Neural cell (in vitro differentiated cells): ENCODE measurements around the gene TMEM79. TPM values are rescaled to one million over a fixed set of nuclear protein-coding genes. Genes with fewer than 3 reads are reported as not detected.

Experiments
- H2AFZ ChIP-seq: fragments of 200-600, 300-800 bp; sonication (generic), shearing (Covaris generic); 2 replicates; pipeline ENCODE4 v1.6.0; 2014; ENCODE audit warnings: low read depth, mild to moderate bottlenecking, antibody characterized with exemption, low read length, moderate library complexity
- H3F3A ChIP-seq: fragments of 200-600 bp; shearing (Covaris generic); 2 replicates; pipeline ENCODE4 v1.6.1; 2016; ENCODE audit warnings: mild to moderate bottlenecking, moderate library complexity, mixed read lengths, antibody characterized with exemption, low read length; ENCODE audit not compliant: insufficient read depth, poor library complexity, severe bottlenecking
- H3K27ac ChIP-seq: fragments of 200-600, 300-800 bp; sonication (generic), shearing (Covaris generic); 2 replicates; pipeline ENCODE4 v1.5.1; 2014; ENCODE audit warnings: mild to moderate bottlenecking, low read length, moderate library complexity
- H3K27me3 ChIP-seq: fragments of 300-800, 200-600 bp; sonication (generic), shearing (Covaris generic); 2 replicates; pipeline ENCODE4 v1.6.0; 2014; ENCODE audit warnings: mild to moderate bottlenecking, low read depth, low read length, moderate library complexity; ENCODE audit not compliant: insufficient read depth
- H3K36me3 ChIP-seq: fragments of 300-800, 200-600 bp; sonication (generic), shearing (Covaris generic); 2 replicates; pipeline ENCODE4 v1.5.1; 2014; ENCODE audit warnings: mild to moderate bottlenecking, antibody characterized with exemption, low read length, moderate library complexity; ENCODE audit not compliant: insufficient read depth
- H3K4me2 ChIP-seq: fragments of 300-800, 200-600 bp; sonication (generic), shearing (Covaris generic); 2 replicates; pipeline ENCODE4 v1.6.0; 2014; ENCODE audit warnings: mild to moderate bottlenecking, low read length
- H3K4me3 ChIP-seq: fragments of 300-800, 200-600 bp; sonication (generic), shearing (Covaris generic); 2 replicates; pipeline ENCODE4 v1.5.1; 2014; ENCODE audit warnings: mild to moderate bottlenecking, low read length, moderate library complexity
- H3K79me2 ChIP-seq: fragments of 200-600 bp; shearing (Covaris generic); replicated peaks from 2 replicates; pipeline ENCODE4 v1.6.0; 2014; ENCODE audit warnings: mild to moderate bottlenecking, low read length, moderate library complexity; ENCODE audit not compliant: insufficient read depth
- H3K9ac ChIP-seq: fragments of 300-800, 200-600 bp; sonication (generic), shearing (Covaris generic); 2 replicates; pipeline ENCODE4 v1.6.1; 2016; ENCODE audit warnings: mild to moderate bottlenecking, low read length, mixed read lengths
- H3K9me2 ChIP-seq: fragments of 200-600 bp; shearing (Covaris generic); 2 replicates; pipeline ENCODE4 v1.6.1; 2016; ENCODE audit warnings: mild to moderate bottlenecking, low read length, mixed read lengths; ENCODE audit not compliant: insufficient read depth
- H3K9me3 ChIP-seq: fragments of 200-600, 300-800 bp; sonication (generic), shearing (Covaris generic); 2 replicates; pipeline ENCODE4 v1.6.1; 2016; ENCODE audit warnings: mild to moderate bottlenecking, mixed run types, low read length, moderate library complexity, mixed read lengths
- H4K20me1 ChIP-seq: fragments of 200-600 bp; shearing (Covaris generic); 2 replicates; pipeline ENCODE4 v1.6.1; 2016; ENCODE audit warnings: mild to moderate bottlenecking, mixed run types; ENCODE audit not compliant: insufficient read depth
- CTCF ChIP-seq: fragments of 450-650 bp; IDR thresholded peaks from 2 replicates; pipeline ENCODE4 v1.5.1; 2014; ENCODE audit warnings: antibody characterized with exemption, mild to moderate bottlenecking, moderate library complexity; ENCODE audit not compliant: poor library complexity, severe bottlenecking
- EP300 ChIP-seq: fragments of 450-650 bp; conservative IDR thresholded peaks from 2 replicates; pipeline ENCODE4 v1.6.1; 2014; ENCODE audit warnings: antibody characterized with exemption, mild to moderate bottlenecking, moderate library complexity; ENCODE audit not compliant: poor library complexity, severe bottlenecking
- EZH2 ChIP-seq: fragments of 200-600, 300-800 bp; shearing (Covaris generic), sonication (generic); IDR thresholded peaks from 2 replicates; pipeline ENCODE4 v1.6.1; 2014; ENCODE audit warnings: antibody characterized with exemption, low read length, borderline replicate concordance, mild to moderate bottlenecking; ENCODE audit not compliant: insufficient read depth, poor library complexity, severe bottlenecking
- MXI1 ChIP-seq: fragments of 450-650 bp; conservative IDR thresholded peaks from 2 replicates; pipeline ENCODE4 v1.6.1; 2014; ENCODE audit warnings: antibody characterized with exemption, mild to moderate bottlenecking; ENCODE audit not compliant: poor library complexity, severe bottlenecking
- POLR2AphosphoS5 ChIP-seq: IDR thresholded peaks from 2 replicates; pipeline ENCODE4 v1.6.1; 2012
- RAD21 ChIP-seq: fragments of 450-650 bp; conservative IDR thresholded peaks from 2 replicates; pipeline ENCODE4 v1.6.1; 2014; ENCODE audit warnings: antibody characterized with exemption, mild to moderate bottlenecking, moderate library complexity
- REST ChIP-seq: IDR thresholded peaks from 2 replicates; pipeline ENCODE4 v1.6.1; 2012; ENCODE audit warnings: borderline replicate concordance
- SMC3 ChIP-seq: fragments of 450-650 bp; conservative IDR thresholded peaks from 2 replicates; pipeline ENCODE4 v1.6.1; 2014; ENCODE audit warnings: antibody characterized with exemption, mild to moderate bottlenecking, moderate library complexity; ENCODE audit not compliant: poor library complexity
- TAF1 ChIP-seq: IDR thresholded peaks from 2 replicates; pipeline ENCODE4 v1.6.1; 2012; ENCODE audit warnings: low read depth
- polyA plus RNA-seq: library from polyadenylated mRNA; depleted of rRNA; stranded (reverse); fragments of >200 nt; gene quantifications from 2 replicates; pipeline ENCODE4 v1.2.3, GENCODE V29; 2014

Gene TMEM79
- polyA plus RNA-seq, 1 donor from 2014 or later: 6.8 TPM

- Histone ChIP-seq H2AFZ (no peak overlapping the region), H3K9me2 (no peaks in the 10 kb centered on the region), H3K9ac (no peak overlapping the region), H3K4me2 (no peak overlapping the region), H3K4me3 (no peak overlapping the region), H3F3A (no peaks in the 10 kb centered on the region), H3K36me3 (peaks cover 9% of the 10 kb centered on the region), H3K9me3 (no peaks in the 10 kb centered on the region), H3K27ac (no peak overlapping the region), H4K20me1 (no peaks in the 10 kb centered on the region), H3K27me3 (no peaks in the 10 kb centered on the region), H3K79me2 (peaks cover 24% of the 10 kb centered on the region)
- no peak for TF ChIP-seq MXI1
- no peak for TF ChIP-seq REST
- TF ChIP-seq POLR2AphosphoS5: no peak
- no peak for TF ChIP-seq EZH2
- no peak for TF ChIP-seq RAD21
- no peak for TF ChIP-seq CTCF
- TF ChIP-seq SMC3: no peak
- TF ChIP-seq TAF1: no peak
Measured at GRCh38 chr1:156276532-156276931, 7.6 kb upstream of the TMEM79 start.

GRCh38 chr1:156276966-156277381 is 7.2 kb upstream of the TMEM79 start:
- no peaks in the 10 kb centered on the region for H3K27me3 ChIP-seq
- H4K20me1 ChIP-seq: no peaks in the 10 kb centered on the region
- H3K9me2 ChIP-seq: no peaks in the 10 kb centered on the region
- no peaks in the 10 kb centered on the region for H3F3A ChIP-seq
- peaks cover 29% of the 10 kb centered on the region for H3K79me2 ChIP-seq
- no peak for TF ChIP-seq EP300
- no peak for TF ChIP-seq REST
- TF ChIP-seq CTCF: no peak
- no peak for TF ChIP-seq SMC3
- TF ChIP-seq MXI1: no peak
- TF ChIP-seq RAD21: no peak
- TF ChIP-seq EZH2: no peak
- no peak for TF ChIP-seq POLR2AphosphoS5
- TF ChIP-seq TAF1: no peak
- H2AFZ ChIP-seq: no peak overlapping the region
- H3K4me3 ChIP-seq: no peak overlapping the region
- H3K9ac ChIP-seq: no peak overlapping the region
- peaks cover 9% of the 10 kb centered on the region for H3K36me3 ChIP-seq
- H3K4me2 ChIP-seq: no peak overlapping the region
- no peak overlapping the region for H3K27ac ChIP-seq
- H3K9me3 ChIP-seq: no peaks in the 10 kb centered on the region
